GM19351 (cell line): ENCODE results near the gene CLDN2.
"Not testable (repeated sequence)": the region's sequence is repeated elsewhere in the genome, so short reads cannot be mapped to it uniquely, and the experiment has no call there.

Experiments
- ATAC-seq: cut with Tn5 transposase; IDR thresholded peaks from one replicate; pipeline ENCODE4 v1.9.1; 2021; ENCODE audit warnings: mild to moderate bottlenecking, moderate library complexity; ENCODE audit not compliant: unreplicated experiment

Gene CLDN2, protein sequence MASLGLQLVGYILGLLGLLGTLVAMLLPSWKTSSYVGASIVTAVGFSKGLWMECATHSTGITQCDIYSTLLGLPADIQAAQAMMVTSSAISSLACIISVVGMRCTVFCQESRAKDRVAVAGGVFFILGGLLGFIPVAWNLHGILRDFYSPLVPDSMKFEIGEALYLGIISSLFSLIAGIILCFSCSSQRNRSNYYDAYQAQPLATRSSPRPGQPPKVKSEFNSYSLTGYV

GRCh38 chrX:106919932-106920452 is at the start of gene CLDN2:
TSS of gene CLDN2 (plus strand) at chrX:106920402. CDS start at chrX:106928229, 7,827 bp downstream.
- no peak for ATAC-seq

- not testable (repeated sequence) for ATAC-seq
Measured at GRCh38 chrX:106872796-106873195, 47.4 kb upstream of the CLDN2 start.

DNA sequence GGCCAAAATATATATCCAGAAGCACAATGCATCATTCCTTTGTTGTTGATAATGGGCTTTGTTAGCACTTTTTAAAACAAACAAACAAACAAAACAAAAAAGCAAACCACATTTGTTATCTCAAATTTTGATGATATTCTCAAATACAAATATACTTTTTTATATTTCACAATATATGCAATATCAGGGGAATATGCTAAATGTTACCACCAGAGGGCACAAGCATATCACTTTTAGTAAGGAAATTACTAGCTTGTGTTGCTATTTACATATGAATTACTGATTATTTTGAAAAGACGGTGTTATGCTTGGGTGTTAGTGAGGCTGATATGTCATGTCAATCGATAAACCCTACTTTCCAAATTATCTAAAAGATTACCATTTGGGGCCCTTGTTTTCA is 46.1 kb upstream of the CLDN2 start:
- ATAC-seq = no peak

- no peak for ATAC-seq
Measured at GRCh38 chrX:106875151-106875550, 45.1 kb upstream of the CLDN2 start.

- ATAC-seq = no peak
Measured at GRCh38 chrX:106889468-106889867, 30.7 kb upstream of the CLDN2 start.

- ATAC-seq = no peak
Measured at GRCh38 chrX:106891762-106892460, 28.3 kb upstream of the CLDN2 start.

GRCh38 chrX:106894392-106894909 is 25.8 kb upstream of the CLDN2 start:
- peak; percentile 88 for ATAC-seq

- ATAC-seq = no peak
Measured at GRCh38 chrX:106894978-106895452, 25.2 kb upstream of the CLDN2 start.

DNA sequence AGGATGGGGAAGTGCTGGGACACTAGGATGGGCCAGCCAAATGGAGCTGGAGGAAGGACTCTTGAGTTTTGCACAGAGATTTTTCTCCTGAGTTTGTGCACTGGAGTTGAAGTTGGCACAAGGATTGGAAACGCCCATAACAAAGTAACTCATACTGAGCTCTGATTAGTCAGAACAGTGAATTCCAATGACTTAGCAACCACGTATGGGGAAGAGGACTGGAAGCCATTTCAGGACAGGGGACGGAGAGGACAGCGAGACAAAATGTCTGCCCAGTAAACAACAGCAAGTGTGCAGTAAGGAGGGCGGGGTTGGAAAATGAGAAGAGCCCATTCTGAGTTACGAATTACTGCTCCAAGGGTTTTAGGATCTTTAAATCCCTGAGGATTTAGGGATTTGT is 22.9 kb upstream of the CLDN2 start:
- no peak for ATAC-seq

DNA sequence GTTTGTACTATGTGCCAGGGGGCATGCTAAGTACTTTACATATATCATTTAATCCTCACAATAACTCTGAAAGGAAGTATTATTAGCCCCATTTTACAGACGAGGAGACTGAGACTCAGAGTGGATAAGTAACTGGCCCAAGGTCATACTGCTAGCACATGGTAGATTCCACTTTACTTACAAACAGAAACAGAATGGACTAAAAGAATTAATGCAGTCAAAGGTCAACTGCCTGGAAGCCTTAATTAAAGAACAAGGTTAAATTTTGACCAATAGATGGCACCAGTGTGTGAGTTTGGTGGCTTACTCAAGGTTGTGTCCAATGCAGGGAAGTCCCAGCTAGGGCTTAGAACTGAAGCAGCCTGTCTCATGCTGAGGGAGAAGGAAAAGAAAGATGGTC is 21.7 kb upstream of the CLDN2 start:
- peak; percentile 79 for ATAC-seq

- ATAC-seq = no peak
Measured at GRCh38 chrX:106899276-106899675, 20.9 kb upstream of the CLDN2 start.

GRCh38 chrX:106899841-106900240 is 20.4 kb upstream of the CLDN2 start:
- no peak for ATAC-seq

GRCh38 chrX:106901341-106901740 is 18.9 kb upstream of the CLDN2 start:
- no peak for ATAC-seq

DNA sequence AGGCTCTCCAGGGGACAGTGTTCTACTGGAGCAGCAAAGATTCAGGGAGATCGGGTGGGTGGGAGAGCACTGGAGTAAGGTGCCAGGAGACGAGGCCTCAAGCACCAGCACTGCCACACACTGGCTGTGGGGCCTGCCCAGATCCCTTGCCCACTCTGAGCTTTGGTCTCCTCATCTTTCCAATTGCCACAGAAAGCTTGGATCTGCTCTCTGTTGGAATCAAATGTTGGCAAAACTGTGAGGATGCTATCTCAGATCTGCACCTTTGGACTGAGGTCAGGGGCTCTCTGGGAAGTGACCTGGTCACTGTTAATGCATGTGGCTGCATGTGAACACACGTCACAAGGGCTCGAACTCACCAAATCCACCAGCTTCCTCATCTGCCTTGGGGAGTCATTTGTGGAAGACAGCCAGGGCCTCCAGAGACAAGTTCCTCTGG is 18.4 kb upstream of the CLDN2 start:
- no peak for ATAC-seq

DNA sequence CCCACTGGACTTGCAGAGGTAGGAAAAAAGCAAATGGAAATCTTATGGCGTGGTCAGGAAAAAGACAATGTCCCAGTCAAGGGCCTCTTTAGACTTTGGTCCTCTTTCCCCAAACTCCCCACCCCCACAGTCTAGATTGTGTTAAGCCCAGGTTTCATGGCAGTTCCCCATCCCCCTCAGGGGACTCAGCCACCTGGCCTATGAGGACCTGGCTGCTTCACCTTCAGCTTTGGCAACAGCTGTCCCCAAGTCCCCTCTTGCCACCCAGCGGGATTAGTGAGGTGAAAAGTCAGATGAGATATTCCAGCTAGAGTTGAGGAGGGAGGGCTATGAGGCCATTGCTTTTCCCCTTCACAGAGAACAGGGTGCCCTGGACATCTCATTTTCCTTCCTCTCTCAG is 17.5 kb upstream of the CLDN2 start:
- ATAC-seq = no peak

DNA sequence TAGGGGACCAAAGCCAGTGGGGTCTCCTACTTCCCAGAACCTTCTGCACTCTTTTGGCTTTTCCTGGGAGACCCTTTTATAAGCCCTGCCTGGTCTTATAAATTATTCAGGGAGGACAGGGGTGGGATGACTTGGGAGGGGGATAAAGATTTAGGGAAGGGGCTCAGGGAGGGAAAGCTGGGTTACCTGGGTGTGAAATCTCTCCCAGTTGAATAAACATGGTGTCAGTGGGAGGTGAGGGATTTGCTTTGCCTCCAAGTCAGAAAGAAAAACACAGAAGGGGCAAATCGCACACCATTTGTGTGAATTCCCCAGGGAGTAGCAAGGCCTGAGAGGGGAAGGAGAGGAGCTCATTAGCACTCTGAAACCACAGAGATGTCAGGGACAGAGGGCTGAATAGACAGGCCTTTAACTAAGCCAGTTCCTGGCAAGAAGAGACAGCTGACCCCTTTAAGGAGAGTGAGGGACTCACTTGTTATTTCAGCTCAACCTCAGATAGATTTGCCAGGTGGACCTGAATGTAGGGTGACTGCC is 16.8 kb upstream of the CLDN2 start, which contains the start of gene RIPPLY1:
RIPPLY1 (minus strand) TSS at position 51 of the 534 bp plus-strand sequence. CDS start 54 bp downstream, outside the sequence.
- no peak for ATAC-seq

DNA sequence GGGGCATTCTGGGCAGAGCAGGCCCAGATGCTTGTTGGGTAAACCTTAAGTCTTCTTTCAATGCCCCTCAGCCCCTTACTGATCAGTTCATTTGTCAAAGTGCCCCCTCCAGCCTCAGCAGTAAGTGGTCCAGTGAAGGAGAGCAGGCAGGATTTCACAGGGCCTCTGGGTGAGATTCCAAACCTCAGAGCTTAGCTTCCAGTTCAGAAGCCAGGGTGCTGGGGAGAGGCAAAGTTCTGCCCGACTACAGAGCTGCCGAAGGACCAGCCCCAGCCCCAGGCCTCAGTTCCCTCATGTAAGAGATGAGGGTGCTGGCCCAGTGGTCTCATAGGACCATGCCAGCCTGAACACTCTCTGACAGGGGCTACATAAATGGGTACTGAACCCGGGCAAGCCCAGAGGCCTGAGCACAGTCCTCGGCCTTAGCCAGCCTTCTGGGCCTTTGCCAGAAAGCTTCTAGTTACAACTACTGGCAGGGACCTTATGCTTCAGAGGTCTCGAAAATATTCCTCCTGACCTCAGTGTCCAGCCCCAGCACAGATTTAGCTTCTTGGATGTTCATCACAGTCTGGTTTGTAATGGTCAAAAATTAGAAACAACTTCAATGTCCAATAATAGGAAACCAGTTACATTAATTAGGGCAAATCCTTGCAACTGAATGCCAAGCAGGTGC is 16.2 kb upstream of the CLDN2 start:
- no peak for ATAC-seq

DNA sequence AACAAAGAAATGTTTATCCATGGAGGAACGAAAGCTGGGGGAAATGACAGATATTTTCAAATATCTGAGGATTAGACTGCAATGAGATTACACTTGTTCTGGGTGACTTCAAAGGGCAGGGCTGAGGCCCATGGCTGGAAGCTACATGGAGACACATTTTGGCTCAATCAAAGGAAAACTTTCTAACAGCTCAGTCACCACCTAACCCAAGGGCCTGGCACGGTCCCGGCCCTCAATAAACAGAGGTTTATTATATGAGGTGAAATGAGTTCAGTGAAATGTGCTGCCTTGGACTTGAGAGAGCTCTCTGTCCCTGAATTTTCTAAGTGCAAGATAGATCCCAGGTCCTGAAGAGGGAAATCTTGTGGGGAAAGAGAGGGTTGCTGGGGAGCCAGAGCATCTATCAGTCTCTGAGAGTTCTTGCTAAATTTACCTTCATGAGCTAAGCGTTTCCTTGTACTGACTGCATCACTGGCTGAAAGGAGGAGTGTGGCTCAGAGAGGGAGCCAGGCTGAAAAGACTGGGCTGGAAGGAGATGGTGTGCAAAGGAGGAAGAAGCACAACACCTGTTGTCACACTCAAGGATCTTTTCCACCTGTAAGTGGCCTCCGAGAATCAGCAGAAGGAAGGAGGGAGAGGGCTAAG is 15.0 kb upstream of the CLDN2 start:
- ATAC-seq = no peak

- no peak for ATAC-seq
Measured at GRCh38 chrX:106906361-106906760, 13.8 kb upstream of the CLDN2 start.

DNA sequence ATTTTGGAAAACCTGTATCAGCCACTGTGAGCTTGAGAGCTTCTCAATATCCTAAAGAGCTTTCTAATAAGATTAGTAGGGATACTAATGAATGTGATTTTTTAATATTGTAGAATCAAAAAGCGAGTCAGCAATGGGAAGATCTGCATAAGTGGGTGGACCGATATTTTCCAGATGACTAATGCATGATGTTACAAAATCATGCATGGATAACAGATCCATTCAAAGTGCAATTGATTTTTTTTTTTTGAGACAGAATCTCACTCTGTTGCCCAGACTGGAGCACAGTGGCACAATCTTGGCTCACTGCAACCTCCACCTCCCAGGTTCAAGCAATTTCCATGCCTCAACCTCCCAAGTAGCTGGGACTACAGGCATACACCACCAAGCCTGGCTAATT is 7.3 kb upstream of the CLDN2 start:
- ATAC-seq = no peak
